Neural progenitor cell (in vitro differentiated cells): Measurements from ENCODE around the gene RIBC1. TPM values are rescaled to one million over a fixed set of nuclear protein-coding genes. Genes with fewer than 3 reads are reported as not detected.

Experiments
- DNase-seq: peaks from one replicate; pipeline ENCODE4 v3.0.0-alpha.2; 2016; ENCODE audit warnings: low spot score
- H2AFZ ChIP-seq: fragments of 200-600 bp; sonication (generic); replicated peaks from 2 replicates; pipeline ENCODE4 v1.6.1; 2016; ENCODE audit warnings: antibody characterized with exemption
- H3F3A ChIP-seq: fragments of 200-600 bp; sonication (generic); 2 replicates; pipeline ENCODE4 v1.6.1; 2016; ENCODE audit warnings: antibody characterized with exemption, low read depth
- H3K27ac ChIP-seq: fragments of 200-600 bp; sonication (generic); 2 replicates; pipeline ENCODE4 v1.5.1; 2016; ENCODE audit warnings: mild to moderate bottlenecking
- H3K27me3 ChIP-seq: fragments of 200-600 bp; sonication (generic); 2 replicates; pipeline ENCODE4 v1.6.1; 2016; ENCODE audit warnings: mild to moderate bottlenecking, moderate library complexity
- H3K36me3 ChIP-seq: fragments of 200-600 bp; sonication (generic); 2 replicates; pipeline ENCODE4 v1.5.1; 2016
- H3K4me1 ChIP-seq: fragments of 200-600 bp; sonication (generic); 2 replicates; pipeline ENCODE4 v1.6.1; 2016; ENCODE audit warnings: mixed run types
- H3K4me2 ChIP-seq: fragments of 200-600 bp; sonication (generic); 2 replicates; pipeline ENCODE4 v1.6.1; 2016
- H3K4me3 ChIP-seq: fragments of 200-600 bp; sonication (generic); 2 replicates; pipeline ENCODE4 v1.5.1; 2016
- H3K79me2 ChIP-seq: fragments of 200-600 bp; sonication (generic); 2 replicates; pipeline ENCODE4 v1.6.1; 2016; ENCODE audit warnings: low read depth
- H3K9ac ChIP-seq: fragments of 200-600 bp; sonication (generic); 2 replicates; pipeline ENCODE4 v1.6.1; 2016
- H3K9me3 ChIP-seq: fragments of 200-600 bp; sonication (generic); 2 replicates; pipeline ENCODE4 v1.5.1; 2016; ENCODE audit warnings: low read depth
- H4K20me1 ChIP-seq: fragments of 200-600 bp; sonication (generic); 2 replicates; pipeline ENCODE4 v1.6.1; 2016; ENCODE audit warnings: low read depth
- H3K27ac Mint-ChIP-seq: 3 replicates; pipeline ENCODE4 v1.8.0; 2021; ENCODE audit warnings: mixed read lengths
- H3K27me3 Mint-ChIP-seq: 2 replicates; pipeline ENCODE4 v1.8.0; 2022; ENCODE audit warnings: low read depth, mild to moderate bottlenecking, inconsistent platforms, moderate library complexity, mixed read lengths; ENCODE audit not compliant: insufficient read depth
- H3K36me3 Mint-ChIP-seq: 3 replicates; pipeline ENCODE4 v1.8.0; 2021; ENCODE audit warnings: mixed read lengths
- H3K4me1 Mint-ChIP-seq: 3 replicates; pipeline ENCODE4 v1.8.0; 2021; ENCODE audit warnings: mixed read lengths
- H3K4me3 Mint-ChIP-seq: 3 replicates; pipeline ENCODE4 v1.8.0; 2021; ENCODE audit warnings: mild to moderate bottlenecking, moderate library complexity, mixed read lengths
- H3K9me3 Mint-ChIP-seq: 3 replicates; pipeline ENCODE4 v1.8.0; 2020; ENCODE audit warnings: mixed read lengths
- EZH2 ChIP-seq: fragments of 200-600 bp; sonication (generic); IDR thresholded peaks from 2 replicates; pipeline ENCODE4 v1.6.1; 2017; ENCODE audit warnings: antibody characterized with exemption, mild to moderate bottlenecking, moderate library complexity
- EZH2phosphoT487 ChIP-seq: fragments of 200-600 bp; sonication (generic); IDR thresholded peaks from 2 replicates; pipeline ENCODE4 v1.6.1; 2017; ENCODE audit warnings: antibody characterized with exemption
- total RNA-seq: library from RNA; depleted of rRNA; stranded (reverse); fragments of >200 nt; gene quantifications from 2 replicates; pipeline ENCODE4 v1.2.3, GENCODE V29; 2015; ENCODE audit warnings: low replicate concordance
- TF ChIP-seq, protein P1 (sequence below): fragments of 200-600 bp; sonication (generic); IDR thresholded peaks from 2 replicates; pipeline ENCODE4 v1.5.1; 2017; ENCODE audit warnings: antibody characterized with exemption, mild to moderate bottlenecking

The RIBC1 gene
- total RNA-seq, 1 donor from 2014 or later, result 0.62 TPM

DNA sequence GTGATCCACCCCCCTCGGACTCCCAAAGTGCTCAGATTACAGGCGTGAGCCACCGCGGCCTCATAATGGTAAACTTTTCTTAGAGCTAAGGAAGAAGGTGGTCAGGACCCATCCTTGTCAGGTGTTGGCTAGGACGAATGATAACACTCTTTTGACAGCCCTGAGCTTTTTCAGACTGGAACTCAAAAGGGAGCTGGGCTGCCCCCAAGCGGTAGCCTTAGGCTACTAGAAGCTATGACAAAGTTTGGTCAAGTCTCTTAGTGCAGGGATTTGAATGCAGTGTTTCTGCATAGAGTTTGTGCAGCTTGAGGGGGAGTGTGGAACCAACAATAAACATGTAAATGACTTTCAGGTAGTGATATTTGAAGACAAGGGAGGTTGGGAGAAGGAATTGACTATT is 23.3 kb downstream of the RIBC1 start:
- Histone ChIP-seq H2AFZ (no peak overlapping the region), H3K4me1 (no peaks in the 10 kb centered on the region), H3K9ac (no peak overlapping the region), H3K4me3 (no peak overlapping the region), H3K27ac (no peak overlapping the region), H3K4me2 (no peak overlapping the region), H4K20me1 (no peaks in the 10 kb centered on the region), H3K79me2 (no peaks in the 10 kb centered on the region), H3K27me3 (peaks cover 10% of the 10 kb centered on the region), H3K9me3 (no peaks in the 10 kb centered on the region), H3F3A (no peaks in the 10 kb centered on the region), H3K36me3 (no peaks in the 10 kb centered on the region)
- Mint-ChIP-seq H3K4me3 (no peak overlapping the region), H3K4me1 (no peaks in the 10 kb centered on the region), H3K36me3 (no peaks in the 10 kb centered on the region), H3K27me3 (peaks cover 4% of the 10 kb centered on the region), H3K27ac (no peak overlapping the region), H3K9me3 (peaks cover 15% of the 10 kb centered on the region)
- peak; percentile 60 for DNase-seq
- TF ChIP-seq, protein P1, sequence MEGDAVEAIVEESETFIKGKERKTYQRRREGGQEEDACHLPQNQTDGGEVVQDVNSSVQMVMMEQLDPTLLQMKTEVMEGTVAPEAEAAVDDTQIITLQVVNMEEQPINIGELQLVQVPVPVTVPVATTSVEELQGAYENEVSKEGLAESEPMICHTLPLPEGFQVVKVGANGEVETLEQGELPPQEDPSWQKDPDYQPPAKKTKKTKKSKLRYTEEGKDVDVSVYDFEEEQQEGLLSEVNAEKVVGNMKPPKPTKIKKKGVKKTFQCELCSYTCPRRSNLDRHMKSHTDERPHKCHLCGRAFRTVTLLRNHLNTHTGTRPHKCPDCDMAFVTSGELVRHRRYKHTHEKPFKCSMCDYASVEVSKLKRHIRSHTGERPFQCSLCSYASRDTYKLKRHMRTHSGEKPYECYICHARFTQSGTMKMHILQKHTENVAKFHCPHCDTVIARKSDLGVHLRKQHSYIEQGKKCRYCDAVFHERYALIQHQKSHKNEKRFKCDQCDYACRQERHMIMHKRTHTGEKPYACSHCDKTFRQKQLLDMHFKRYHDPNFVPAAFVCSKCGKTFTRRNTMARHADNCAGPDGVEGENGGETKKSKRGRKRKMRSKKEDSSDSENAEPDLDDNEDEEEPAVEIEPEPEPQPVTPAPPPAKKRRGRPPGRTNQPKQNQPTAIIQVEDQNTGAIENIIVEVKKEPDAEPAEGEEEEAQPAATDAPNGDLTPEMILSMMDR, result peak; percentile 63
- TF ChIP-seq EZH2 (no peak), EZH2phosphoT487 (no peak)

DNA sequence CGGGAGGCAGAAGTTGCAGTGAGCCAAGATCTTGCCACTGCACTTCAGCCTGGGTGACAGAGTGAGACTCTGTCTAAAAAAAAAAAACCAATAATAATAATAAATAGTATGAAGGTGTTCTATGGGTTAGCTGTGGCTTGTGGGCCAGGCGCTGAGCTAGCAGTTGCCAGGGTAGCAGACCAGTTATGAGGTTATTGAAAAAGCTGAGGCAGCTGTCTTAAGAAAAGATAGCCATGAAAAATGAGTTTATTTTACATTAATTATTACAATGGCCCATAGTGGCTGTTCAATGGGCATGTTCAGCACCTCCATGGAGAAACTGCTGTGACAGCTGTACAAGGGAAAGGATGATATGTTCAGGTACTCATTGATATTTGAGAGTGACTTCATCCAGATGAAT is 24.8 kb downstream of the RIBC1 start:
- no peaks in the 10 kb centered on the region for H3K79me2 ChIP-seq
- DNase-seq, result no peak
- TF ChIP-seq EZH2phosphoT487 (no peak), EZH2 (no peak)
- TF ChIP-seq, protein P1, result no peak
- no peak overlapping the region for H3K4me3 ChIP-seq
- Mint-ChIP-seq H3K27me3 (peaks cover 4% of the 10 kb centered on the region), H3K9me3 (peaks cover 15% of the 10 kb centered on the region), H3K4me3 (no peak overlapping the region), H3K36me3 (no peaks in the 10 kb centered on the region), H3K27ac (no peak overlapping the region), H3K4me1 (no peaks in the 10 kb centered on the region)
- no peak overlapping the region for H3K27ac ChIP-seq
- no peaks in the 10 kb centered on the region for H3K36me3 ChIP-seq
- no peak overlapping the region for H3K4me2 ChIP-seq
- peaks cover under 1% of the 10 kb centered on the region for H3K27me3 ChIP-seq
- H4K20me1 ChIP-seq, result no peaks in the 10 kb centered on the region
- H3K4me1 ChIP-seq, result no peaks in the 10 kb centered on the region
- no peaks in the 10 kb centered on the region for H3K9me3 ChIP-seq
- no peaks in the 10 kb centered on the region for H3F3A ChIP-seq
- H2AFZ ChIP-seq, result no peak overlapping the region
- no peak overlapping the region for H3K9ac ChIP-seq

DNA sequence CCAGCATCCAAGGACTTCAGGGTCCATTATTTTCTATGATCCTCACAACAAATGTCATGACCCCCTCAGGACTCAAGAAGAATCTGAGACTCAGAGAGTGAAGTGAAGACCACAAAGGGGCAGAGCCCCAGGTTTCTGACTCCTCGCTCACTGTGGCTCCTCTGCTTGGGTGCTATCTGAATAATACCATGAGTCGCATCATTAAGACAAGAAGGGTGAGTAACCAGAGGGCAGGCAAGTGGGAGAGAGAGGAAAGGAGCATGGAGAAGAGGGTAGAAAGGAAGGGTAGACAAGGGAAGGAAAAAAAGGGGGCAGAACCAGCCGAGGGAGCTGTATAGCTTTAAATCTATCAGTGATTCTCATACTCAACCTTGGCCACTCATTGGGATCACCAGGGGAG is 27.0 kb downstream of the RIBC1 start:
- Mint-ChIP-seq H3K27ac (no peak overlapping the region), H3K4me3 (no peak overlapping the region), H3K4me1 (no peaks in the 10 kb centered on the region), H3K9me3 (peaks cover 9% of the 10 kb centered on the region), H3K27me3 (no peaks in the 10 kb centered on the region), H3K36me3 (no peaks in the 10 kb centered on the region)
- no peaks in the 10 kb centered on the region for H3K4me1 ChIP-seq
- no peak overlapping the region for H3K4me2 ChIP-seq
- no peaks in the 10 kb centered on the region for H3K27me3 ChIP-seq
- H3K27ac ChIP-seq, result no peak overlapping the region
- no peaks in the 10 kb centered on the region for H3K36me3 ChIP-seq
- no peak overlapping the region for H2AFZ ChIP-seq
- TF ChIP-seq, protein P1, result no peak
- TF ChIP-seq EZH2phosphoT487 (no peak), EZH2 (no peak)
- no peak overlapping the region for H3K9ac ChIP-seq
- H3K4me3 ChIP-seq, result no peak overlapping the region
- DNase-seq, result no peak
- H3K79me2 ChIP-seq, result no peaks in the 10 kb centered on the region
- H4K20me1 ChIP-seq, result no peaks in the 10 kb centered on the region
- no peaks in the 10 kb centered on the region for H3K9me3 ChIP-seq
- H3F3A ChIP-seq, result no peaks in the 10 kb centered on the region
